SK-N-SH treated with all-trans-retinoic acid at 6 μM for 48 hours (cell line): ENCODE measurements around the gene PTPRJ.

Experiments used
- ATAC-seq: fragments of 200-7000 bp; cut with Tn5 transposase; 3 replicates; pipeline ENCODE4 v1.9.1; 2020; ENCODE audit warnings: mild to moderate bottlenecking, moderate library complexity
- ARNTL ChIP-seq: fragments of 450-650 bp; formaldehyde crosslinking; IDR thresholded peaks from 2 replicates; pipeline ENCODE4 v1.5.0; 2020; ENCODE audit warnings: low read depth, mild to moderate bottlenecking, moderate library complexity, borderline replicate concordance
- BACH2 ChIP-seq: fragments of 250-450 bp; sonication (Bioruptor Pico); IDR thresholded peaks from 2 replicates; pipeline ENCODE4 v1.9.0; 2021; ENCODE audit warnings: mild to moderate bottlenecking, borderline replicate concordance
- CSDC2 ChIP-seq: fragments of 250-450 bp; sonication (Bioruptor Pico); IDR thresholded peaks from 2 replicates; pipeline ENCODE4 v1.5.0; 2020; ENCODE audit warnings: mild to moderate bottlenecking, moderate library complexity
- ESRRG ChIP-seq: fragments of 250-450 bp; sonication (Bioruptor Pico); IDR thresholded peaks from 2 replicates; pipeline ENCODE4 v1.6.1; 2021; ENCODE audit warnings: mild to moderate bottlenecking
- GLIS3 ChIP-seq: fragments of 250-450 bp; sonication (Bioruptor Pico); IDR thresholded peaks from 2 replicates; pipeline ENCODE4 v1.5.0; 2020; ENCODE audit warnings: mild to moderate bottlenecking, moderate library complexity
- ISL1 ChIP-seq: fragments of 250-450 bp; sonication (Bioruptor Pico); IDR thresholded peaks from 2 replicates; pipeline ENCODE4 v2.1.2; 2022; ENCODE audit warnings: mild to moderate bottlenecking, moderate library complexity
- OSR1 ChIP-seq: fragments of 250-450 bp; sonication (Bioruptor Pico); IDR thresholded peaks from 2 replicates; pipeline ENCODE4 v1.8.0; 2022; ENCODE audit warnings: moderate library complexity, mild to moderate bottlenecking, inconsistent platforms
- PPARA ChIP-seq: fragments of 250-450 bp; sonication (Bioruptor Pico); IDR thresholded peaks from 2 replicates; pipeline ENCODE4 v1.5.0; 2020; ENCODE audit warnings: mild to moderate bottlenecking, borderline replicate concordance
- RARB ChIP-seq: fragments of 250-450 bp; sonication (Bioruptor Pico); IDR thresholded peaks from 2 replicates; pipeline ENCODE4 v1.8.0; 2021; ENCODE audit warnings: mild to moderate bottlenecking, moderate library complexity
- SNAI2 ChIP-seq: fragments of 250-450 bp; sonication (Bioruptor Pico); IDR thresholded peaks from 2 replicates; pipeline ENCODE4 v1.5.0; 2020; ENCODE audit warnings: mild to moderate bottlenecking, moderate library complexity
- ZC3H10 ChIP-seq: fragments of 250-450 bp; sonication (Bioruptor Pico); IDR thresholded peaks from 2 replicates; pipeline ENCODE4 v1.5.1; 2021; ENCODE audit warnings: mild to moderate bottlenecking, moderate library complexity
- ZFP3 ChIP-seq: fragments of 250-450 bp; sonication (Bioruptor Pico); IDR thresholded peaks from 2 replicates; pipeline ENCODE4 v1.5.0; 2020; ENCODE audit warnings: mild to moderate bottlenecking, moderate library complexity
- ZFP30 ChIP-seq: fragments of 450-650 bp; formaldehyde crosslinking; IDR thresholded peaks from 2 replicates; pipeline ENCODE4 v1.5.0; 2022; ENCODE audit warnings: mild to moderate bottlenecking, moderate library complexity
- ZNF565 ChIP-seq: fragments of 450-650 bp; formaldehyde crosslinking; conservative IDR thresholded peaks from 2 replicates; pipeline ENCODE4 v1.5.0; 2020; ENCODE audit warnings: low read depth, mild to moderate bottlenecking, moderate library complexity
- ZNF70 ChIP-seq: fragments of 450-650 bp; formaldehyde crosslinking; IDR thresholded peaks from 2 replicates; pipeline ENCODE4 v1.5.0; 2020; ENCODE audit warnings: mild to moderate bottlenecking, moderate library complexity
- ZNF8 ChIP-seq: fragments of 450-650 bp; formaldehyde crosslinking; IDR thresholded peaks from 2 replicates; pipeline ENCODE4 v1.5.0; 2020; ENCODE audit warnings: mild to moderate bottlenecking, moderate library complexity
- TF ChIP-seq, protein P1 (sequence below): fragments of 250-450 bp; sonication (Bioruptor Pico); IDR thresholded peaks from 2 replicates; pipeline ENCODE4 v1.5.1; 2020; ENCODE audit warnings: low read depth, mild to moderate bottlenecking, moderate library complexity
- TF ChIP-seq, protein P2 (sequence below): fragments of 250-450 bp; sonication (Bioruptor Pico); IDR thresholded peaks from 2 replicates; pipeline ENCODE4 v1.8.0; 2020; ENCODE audit warnings: mild to moderate bottlenecking, moderate library complexity, borderline replicate concordance
- TF ChIP-seq, protein P3 (sequence below): fragments of 250-450 bp; sonication (Bioruptor Pico); IDR thresholded peaks from 2 replicates; pipeline ENCODE4 v1.5.1; 2021; ENCODE audit warnings: mild to moderate bottlenecking, moderate library complexity

PTPRJ gene

DNA sequence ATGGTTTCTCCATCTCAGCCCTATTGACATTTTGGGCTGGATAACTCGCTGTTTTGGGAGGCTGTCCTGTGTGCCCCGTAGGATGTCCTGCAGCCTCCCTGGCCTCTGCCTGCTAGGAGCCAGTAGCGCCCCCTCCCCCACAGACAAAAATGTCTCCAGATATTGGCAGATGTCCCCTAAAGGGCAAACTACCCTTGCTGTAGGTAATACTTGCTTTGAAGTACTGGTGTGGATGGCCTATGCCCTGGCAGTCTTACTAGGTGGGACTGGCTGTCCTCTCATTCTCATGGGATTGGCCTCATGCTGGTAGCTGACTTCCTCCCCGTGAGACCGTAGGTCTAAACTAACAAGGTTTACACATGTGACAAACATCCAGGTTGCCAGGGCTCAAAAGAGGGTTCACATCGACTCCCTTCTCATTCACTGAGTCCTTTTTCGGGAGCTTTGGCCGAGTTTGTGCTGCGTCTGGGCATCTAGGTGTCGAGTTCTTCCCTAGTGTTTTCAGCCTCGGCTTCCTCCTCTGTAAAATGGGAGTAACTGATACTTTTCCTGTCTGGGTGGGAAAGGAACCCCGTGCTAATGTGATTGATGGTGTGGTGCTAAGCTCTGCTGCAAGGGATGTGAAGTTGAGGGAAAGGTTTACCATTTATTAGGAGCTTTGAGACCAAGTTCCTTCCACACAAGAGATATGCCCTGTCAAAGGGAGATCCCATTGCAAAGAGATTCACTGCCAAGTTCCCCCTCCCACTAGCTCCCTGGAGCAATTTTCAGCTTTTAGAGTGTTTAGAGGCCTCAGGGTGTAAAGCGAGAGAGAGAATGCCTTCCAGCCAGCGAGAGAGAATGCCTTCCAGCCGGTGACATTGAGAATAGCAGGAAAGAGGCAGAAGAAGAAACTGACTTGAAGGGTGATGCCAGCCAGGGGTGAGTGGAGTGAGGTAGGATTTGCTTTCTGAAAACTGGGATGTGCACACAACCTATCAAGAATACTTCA lies 17.0 kb downstream of the PTPRJ start:
- ATAC-seq: no peak
- no peak for TF ChIP-seq ZFP30 (CRISPR knock-in tag)
- TF ChIP-seq ZC3H10: no peak
- TF ChIP-seq ARNTL (CRISPR knock-in tag): no peak
- no peak for TF ChIP-seq PPARA (CRISPR knock-in tag)
- TF ChIP-seq ISL1: no peak
- TF ChIP-seq, protein P1, sequence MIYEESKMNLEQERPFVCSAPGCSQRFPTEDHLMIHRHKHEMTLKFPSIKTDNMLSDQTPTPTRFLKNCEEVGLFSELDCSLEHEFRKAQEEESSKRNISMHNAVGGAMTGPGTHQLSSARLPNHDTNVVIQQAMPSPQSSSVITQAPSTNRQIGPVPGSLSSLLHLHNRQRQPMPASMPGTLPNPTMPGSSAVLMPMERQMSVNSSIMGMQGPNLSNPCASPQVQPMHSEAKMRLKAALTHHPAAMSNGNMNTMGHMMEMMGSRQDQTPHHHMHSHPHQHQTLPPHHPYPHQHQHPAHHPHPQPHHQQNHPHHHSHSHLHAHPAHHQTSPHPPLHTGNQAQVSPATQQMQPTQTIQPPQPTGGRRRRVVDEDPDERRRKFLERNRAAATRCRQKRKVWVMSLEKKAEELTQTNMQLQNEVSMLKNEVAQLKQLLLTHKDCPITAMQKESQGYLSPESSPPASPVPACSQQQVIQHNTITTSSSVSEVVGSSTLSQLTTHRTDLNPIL (CRISPR knock-in tag): no peak
- TF ChIP-seq, protein P2, sequence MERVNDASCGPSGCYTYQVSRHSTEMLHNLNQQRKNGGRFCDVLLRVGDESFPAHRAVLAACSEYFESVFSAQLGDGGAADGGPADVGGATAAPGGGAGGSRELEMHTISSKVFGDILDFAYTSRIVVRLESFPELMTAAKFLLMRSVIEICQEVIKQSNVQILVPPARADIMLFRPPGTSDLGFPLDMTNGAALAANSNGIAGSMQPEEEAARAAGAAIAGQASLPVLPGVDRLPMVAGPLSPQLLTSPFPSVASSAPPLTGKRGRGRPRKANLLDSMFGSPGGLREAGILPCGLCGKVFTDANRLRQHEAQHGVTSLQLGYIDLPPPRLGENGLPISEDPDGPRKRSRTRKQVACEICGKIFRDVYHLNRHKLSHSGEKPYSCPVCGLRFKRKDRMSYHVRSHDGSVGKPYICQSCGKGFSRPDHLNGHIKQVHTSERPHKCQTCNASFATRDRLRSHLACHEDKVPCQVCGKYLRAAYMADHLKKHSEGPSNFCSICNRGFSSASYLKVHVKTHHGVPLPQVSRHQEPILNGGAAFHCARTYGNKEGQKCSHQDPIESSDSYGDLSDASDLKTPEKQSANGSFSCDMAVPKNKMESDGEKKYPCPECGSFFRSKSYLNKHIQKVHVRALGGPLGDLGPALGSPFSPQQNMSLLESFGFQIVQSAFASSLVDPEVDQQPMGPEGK: no peak
- no peak for TF ChIP-seq ZNF70 (CRISPR knock-in tag)

DNA sequence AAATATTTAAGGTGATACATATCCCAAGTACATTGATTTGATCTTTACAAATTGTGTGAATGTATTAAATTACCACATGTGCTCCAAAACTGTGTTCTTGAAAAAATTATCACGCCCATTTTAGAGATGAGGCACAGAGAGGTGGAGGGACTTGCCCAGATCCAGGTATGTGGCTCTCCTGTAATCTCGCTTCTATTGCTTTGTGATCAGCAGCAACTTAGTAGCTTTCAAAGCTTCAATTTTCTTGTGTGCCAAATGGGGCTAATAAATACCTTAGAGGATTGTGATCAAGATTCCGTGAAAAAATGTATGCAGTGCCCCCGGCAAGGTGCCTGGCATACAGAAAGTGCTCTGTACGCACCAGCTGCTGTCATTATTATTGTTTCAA lies 18.0 kb downstream of the PTPRJ start:
- ATAC-seq: no peak
- no peak for TF ChIP-seq ESRRG (CRISPR knock-in tag)
- no peak for TF ChIP-seq CSDC2 (CRISPR knock-in tag)
- TF ChIP-seq ARNTL (CRISPR knock-in tag): no peak
- TF ChIP-seq, protein P3, sequence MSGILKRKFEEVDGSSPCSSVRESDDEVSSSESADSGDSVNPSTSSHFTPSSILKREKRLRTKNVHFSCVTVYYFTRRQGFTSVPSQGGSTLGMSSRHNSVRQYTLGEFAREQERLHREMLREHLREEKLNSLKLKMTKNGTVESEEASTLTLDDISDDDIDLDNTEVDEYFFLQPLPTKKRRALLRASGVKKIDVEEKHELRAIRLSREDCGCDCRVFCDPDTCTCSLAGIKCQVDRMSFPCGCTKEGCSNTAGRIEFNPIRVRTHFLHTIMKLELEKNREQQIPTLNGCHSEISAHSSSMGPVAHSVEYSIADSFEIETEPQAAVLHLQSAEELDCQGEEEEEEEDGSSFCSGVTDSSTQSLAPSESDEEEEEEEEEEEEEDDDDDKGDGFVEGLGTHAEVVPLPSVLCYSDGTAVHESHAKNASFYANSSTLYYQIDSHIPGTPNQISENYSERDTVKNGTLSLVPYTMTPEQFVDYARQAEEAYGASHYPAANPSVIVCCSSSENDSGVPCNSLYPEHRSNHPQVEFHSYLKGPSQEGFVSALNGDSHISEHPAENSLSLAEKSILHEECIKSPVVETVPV (CRISPR knock-in tag): no peak
- TF ChIP-seq, protein P1 (CRISPR knock-in tag): no peak
- no peak for TF ChIP-seq RARB (CRISPR knock-in tag)
- TF ChIP-seq ZC3H10: no peak
- no peak for TF ChIP-seq ZFP30 (CRISPR knock-in tag)
- TF ChIP-seq, all 23 proteins: peak for 0

DNA sequence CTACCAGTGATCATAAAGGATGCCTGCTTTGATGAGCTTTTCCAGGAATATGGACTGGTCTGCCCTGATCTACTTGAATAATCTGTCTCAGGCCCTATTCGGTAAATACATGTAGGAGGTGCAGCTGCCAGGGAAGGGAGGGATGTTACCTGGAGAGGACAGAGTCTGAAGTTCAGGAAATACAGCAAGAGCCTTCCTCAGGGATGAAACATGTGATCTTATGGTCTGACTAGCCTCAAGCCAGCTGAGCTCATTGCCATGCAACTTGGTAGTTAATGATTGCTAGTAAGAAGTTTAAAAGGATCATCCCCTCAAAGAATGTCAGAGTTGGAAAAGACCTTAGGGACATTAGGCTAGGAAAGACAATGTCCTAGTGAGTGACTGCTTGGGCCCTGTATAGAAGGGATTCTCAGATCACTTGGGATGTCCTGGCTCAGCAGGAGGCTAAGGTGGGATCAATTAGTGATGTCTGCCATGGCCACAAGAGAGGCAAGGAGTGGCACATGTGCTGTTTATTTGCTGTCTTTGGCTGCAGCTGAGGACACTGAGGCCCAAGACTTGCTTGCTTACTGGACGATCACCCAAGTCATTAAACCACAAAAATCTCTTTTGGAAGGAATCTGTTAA lies 18.5 kb downstream of the PTPRJ start:
- no peak for TF ChIP-seq OSR1 (CRISPR knock-in tag)
- TF ChIP-seq BACH2 (CRISPR knock-in tag): no peak
- TF ChIP-seq SNAI2 (CRISPR knock-in tag): no peak
- TF ChIP-seq ZFP3 (CRISPR knock-in tag): no peak
- TF ChIP-seq GLIS3 (CRISPR knock-in tag): no peak
- TF ChIP-seq, protein P2: no peak
- no peak for TF ChIP-seq ISL1
- TF ChIP-seq PPARA (CRISPR knock-in tag): no peak
- no peak for TF ChIP-seq RARB (CRISPR knock-in tag)
- no peak for TF ChIP-seq ZNF565 (CRISPR knock-in tag)
- no peak for TF ChIP-seq ZNF70 (CRISPR knock-in tag)
- no peak for TF ChIP-seq ZNF8 (CRISPR knock-in tag)
- TF ChIP-seq CSDC2 (CRISPR knock-in tag): no peak
- TF ChIP-seq, protein P1 (CRISPR knock-in tag): no peak
- ATAC-seq: no peak
